ENCODE measurements around the gene RAI1.

The RAI1 gene

DNA sequence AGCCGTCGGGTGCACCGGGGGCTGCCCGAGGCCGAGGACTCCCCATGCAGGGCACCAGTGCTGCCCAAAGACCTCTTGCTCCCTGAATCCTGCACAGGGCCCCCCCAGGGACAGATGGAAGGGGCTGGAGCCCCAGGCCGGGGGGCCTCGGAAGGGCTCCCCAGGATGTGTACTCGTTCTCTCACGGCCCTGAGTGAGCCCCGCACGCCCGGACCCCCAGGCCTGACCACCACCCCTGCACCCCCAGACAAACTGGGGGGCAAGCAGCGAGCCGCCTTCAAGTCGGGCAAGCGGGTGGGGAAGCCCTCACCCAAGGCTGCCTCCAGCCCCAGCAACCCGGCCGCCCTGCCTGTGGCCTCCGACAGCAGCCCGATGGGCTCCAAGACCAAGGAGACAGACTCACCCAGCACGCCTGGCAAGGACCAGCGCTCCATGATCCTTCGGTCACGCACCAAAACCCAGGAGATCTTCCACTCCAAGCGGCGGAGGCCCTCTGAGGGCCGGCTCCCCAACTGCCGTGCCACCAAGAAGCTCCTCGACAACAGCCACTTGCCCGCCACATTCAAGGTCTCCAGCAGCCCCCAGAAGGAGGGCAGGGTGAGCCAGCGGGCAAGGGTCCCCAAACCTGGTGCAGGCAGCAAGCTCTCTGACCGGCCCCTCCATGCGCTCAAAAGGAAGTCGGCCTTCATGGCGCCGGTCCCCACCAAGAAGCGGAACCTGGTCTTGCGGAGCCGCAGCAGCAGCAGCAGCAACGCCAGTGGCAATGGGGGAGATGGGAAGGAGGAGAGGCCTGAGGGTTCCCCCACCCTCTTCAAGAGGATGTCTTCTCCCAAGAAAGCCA, 114.9 kb downstream of the RAI1 start:
- Histone ChIP-seq H3K27ac (no peak overlapping the region), H3K27me3 (replicated peaks) (no peaks in the 10 kb centered on the region), H3K4me3 (ENCODE audit: low read depth, low read length) (no peak overlapping the region), H3K36me3 (replicated peaks) (peaks cover 55% of the 10 kb centered on the region)
- TF ChIP-seq, protein P1, sequence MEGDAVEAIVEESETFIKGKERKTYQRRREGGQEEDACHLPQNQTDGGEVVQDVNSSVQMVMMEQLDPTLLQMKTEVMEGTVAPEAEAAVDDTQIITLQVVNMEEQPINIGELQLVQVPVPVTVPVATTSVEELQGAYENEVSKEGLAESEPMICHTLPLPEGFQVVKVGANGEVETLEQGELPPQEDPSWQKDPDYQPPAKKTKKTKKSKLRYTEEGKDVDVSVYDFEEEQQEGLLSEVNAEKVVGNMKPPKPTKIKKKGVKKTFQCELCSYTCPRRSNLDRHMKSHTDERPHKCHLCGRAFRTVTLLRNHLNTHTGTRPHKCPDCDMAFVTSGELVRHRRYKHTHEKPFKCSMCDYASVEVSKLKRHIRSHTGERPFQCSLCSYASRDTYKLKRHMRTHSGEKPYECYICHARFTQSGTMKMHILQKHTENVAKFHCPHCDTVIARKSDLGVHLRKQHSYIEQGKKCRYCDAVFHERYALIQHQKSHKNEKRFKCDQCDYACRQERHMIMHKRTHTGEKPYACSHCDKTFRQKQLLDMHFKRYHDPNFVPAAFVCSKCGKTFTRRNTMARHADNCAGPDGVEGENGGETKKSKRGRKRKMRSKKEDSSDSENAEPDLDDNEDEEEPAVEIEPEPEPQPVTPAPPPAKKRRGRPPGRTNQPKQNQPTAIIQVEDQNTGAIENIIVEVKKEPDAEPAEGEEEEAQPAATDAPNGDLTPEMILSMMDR (IDR thresholded peaks at IDR 0.05; ENCODE audit: low read depth, low read length, missing control alignments) = no peak
- DNase-seq = no peak
- in situ Hi-C loops (cut with HindIII; ENCODE audit: low pct_ligation_motif_present, low sequenced_read_pairs) = no loop called here

- Histone ChIP-seq H3K36me3 (replicated peaks) (peaks cover 55% of the 10 kb centered on the region), H3K27me3 (replicated peaks) (no peaks in the 10 kb centered on the region), H3K4me3 (ENCODE audit: low read depth, low read length) (no peak overlapping the region), H3K27ac (no peak overlapping the region)
- in situ Hi-C loops (cut with HindIII; ENCODE audit: low pct_ligation_motif_present, low sequenced_read_pairs) = no loop called here
- DNase-seq = no peak
- TF ChIP-seq, protein P1 (IDR thresholded peaks at IDR 0.05; ENCODE audit: low read depth, low read length, missing control alignments) = no peak
Measured at GRCh38 chr17:17796787-17797061, 115.5 kb downstream of the RAI1 start.

DNA sequence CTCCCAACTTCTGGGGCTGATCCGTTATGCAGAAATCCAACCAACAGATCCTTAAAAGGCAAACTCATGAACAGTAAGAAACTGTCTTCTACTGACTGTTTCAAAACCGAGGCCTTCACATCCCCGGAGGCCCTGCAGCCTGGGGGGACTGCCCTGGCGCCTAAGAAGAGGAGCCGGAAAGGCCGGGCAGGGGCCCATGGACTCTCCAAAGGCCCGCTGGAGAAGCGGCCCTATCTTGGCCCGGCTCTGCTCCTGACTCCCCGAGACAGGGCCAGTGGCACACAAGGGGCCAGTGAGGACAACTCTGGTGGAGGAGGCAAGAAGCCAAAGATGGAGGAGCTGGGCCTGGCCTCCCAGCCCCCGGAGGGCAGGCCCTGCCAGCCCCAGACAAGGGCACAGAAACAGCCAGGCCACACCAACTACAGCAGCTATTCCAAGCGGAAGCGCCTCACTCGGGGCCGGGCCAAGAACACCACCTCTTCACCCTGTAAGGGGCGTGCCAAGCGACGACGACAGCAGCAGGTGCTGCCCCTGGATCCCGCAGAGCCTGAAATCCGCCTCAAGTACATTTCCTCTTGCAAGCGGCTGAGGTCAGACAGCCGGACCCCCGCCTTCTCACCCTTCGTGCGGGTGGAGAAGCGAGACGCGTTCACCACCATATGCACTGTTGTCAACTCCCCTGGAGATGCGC, 116.0 kb downstream of the RAI1 start:
- no peaks in the 10 kb centered on the region for H3K27me3 ChIP-seq (replicated peaks)
- H3K36me3 ChIP-seq (replicated peaks) = peaks cover 55% of the 10 kb centered on the region
- TF ChIP-seq, protein P1 (IDR thresholded peaks at IDR 0.05; ENCODE audit: low read depth, low read length, missing control alignments) = no peak
- no peak for DNase-seq
- H3K27ac ChIP-seq = no peak overlapping the region
- in situ Hi-C loops (cut with HindIII; ENCODE audit: low pct_ligation_motif_present, low sequenced_read_pairs) = no loop called here
- H3K4me3 ChIP-seq (ENCODE audit: low read depth, low read length) = no peak overlapping the region

DNA sequence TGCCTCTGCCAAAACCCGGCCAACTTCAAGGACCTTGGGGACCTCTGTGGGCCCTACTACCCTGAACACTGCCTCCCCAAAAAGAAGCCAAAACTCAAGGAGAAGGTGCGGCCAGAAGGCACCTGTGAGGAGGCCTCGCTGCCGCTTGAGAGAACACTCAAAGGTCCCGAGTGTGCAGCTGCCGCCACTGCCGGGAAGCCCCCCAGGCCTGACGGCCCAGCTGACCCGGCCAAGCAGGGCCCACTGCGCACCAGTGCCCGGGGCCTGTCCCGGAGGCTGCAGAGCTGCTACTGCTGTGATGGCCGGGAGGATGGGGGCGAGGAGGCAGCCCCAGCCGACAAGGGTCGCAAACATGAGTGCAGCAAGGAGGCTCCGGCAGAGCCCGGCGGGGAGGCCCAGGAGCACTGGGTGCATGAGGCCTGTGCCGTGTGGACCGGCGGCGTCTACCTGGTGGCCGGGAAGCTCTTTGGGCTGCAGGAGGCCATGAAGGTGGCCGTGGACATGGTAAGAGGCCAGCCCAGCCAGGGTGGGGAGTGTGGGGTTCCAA, 116.8 kb downstream of the RAI1 start:
- Histone ChIP-seq H3K27ac (no peak overlapping the region), H3K36me3 (replicated peaks) (peaks cover 54% of the 10 kb centered on the region), H3K27me3 (replicated peaks) (no peaks in the 10 kb centered on the region), H3K4me3 (ENCODE audit: low read depth, low read length) (no peak overlapping the region)
- TF ChIP-seq, protein P1 (IDR thresholded peaks at IDR 0.05; ENCODE audit: low read depth, low read length, missing control alignments) = no peak
- no peak for DNase-seq
- in situ Hi-C loops (cut with HindIII; ENCODE audit: low pct_ligation_motif_present, low sequenced_read_pairs) = no loop called here

DNA sequence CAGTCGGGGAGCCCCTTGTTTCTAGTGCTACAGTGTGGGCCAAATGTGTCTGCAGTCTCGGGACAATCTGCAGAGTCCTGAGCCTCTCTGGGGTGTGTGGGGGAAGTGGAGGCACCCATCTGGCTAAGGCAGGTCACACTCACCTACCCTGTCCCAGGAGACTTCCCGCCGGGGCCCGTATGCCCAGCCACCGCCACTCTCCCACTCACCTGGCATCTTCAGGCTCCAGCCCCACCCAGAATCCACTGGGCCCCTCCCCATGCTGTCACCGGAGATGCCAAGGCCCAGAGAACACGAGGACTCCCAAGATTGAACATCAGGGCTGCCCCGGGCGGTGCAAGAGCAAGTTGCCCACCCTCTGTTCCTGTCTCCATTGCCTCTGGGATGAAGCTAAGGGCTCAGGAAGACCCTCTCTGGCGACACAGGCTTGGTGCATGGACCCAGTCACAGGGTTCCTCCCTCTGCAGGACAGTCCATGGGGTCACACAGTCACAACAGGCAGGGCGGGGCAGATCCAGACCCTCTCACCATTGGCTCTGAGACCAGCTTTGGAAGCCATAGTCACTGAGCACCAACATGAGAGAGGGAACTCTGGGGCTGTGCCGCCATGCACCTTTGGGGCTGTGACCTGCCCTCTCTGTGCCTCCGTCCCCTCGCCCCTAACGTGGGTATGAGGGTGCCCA, 117.5 kb downstream of the RAI1 start:
- no peak overlapping the region for H3K27ac ChIP-seq
- H3K36me3 ChIP-seq (replicated peaks) = peaks cover 52% of the 10 kb centered on the region
- in situ Hi-C loops (cut with HindIII; ENCODE audit: low pct_ligation_motif_present, low sequenced_read_pairs) = no loop called here
- H3K27me3 ChIP-seq (replicated peaks) = no peaks in the 10 kb centered on the region
- no peak for DNase-seq
- no peak overlapping the region for H3K4me3 ChIP-seq (ENCODE audit: low read depth, low read length)
- TF ChIP-seq, protein P1 (IDR thresholded peaks at IDR 0.05; ENCODE audit: low read depth, low read length, missing control alignments) = no peak
